A549 (cell line): ENCODE results near the gene PANX2. TPM values are rescaled to one million over a fixed set of nuclear protein-coding genes. Genes with fewer than 3 reads are reported as not detected.
A peak's percentile ranks its signal among the peaks of the same experiment; 100 is the strongest.
"Not testable (repeated sequence)": the region's sequence is repeated elsewhere in the genome, so short reads cannot be mapped to it uniquely, and the experiment has no call there.

ENCODE experiments used
- ATAC-seq, 2 experiments: fragments of 200-7000 bp in 1 of 2; fragments of >200 bp in 1 of 2; cut with Nextera tagmentation in 1 of 2; cut with Tn5 transposase in 1 of 2; 3 replicates each; pipeline versions ENCODE4 v1.8.0 to v1.9.1; 2018 to 2020; ENCODE audit warnings: mild to moderate bottlenecking in 1 of 2, moderate library complexity in 1 of 2
- CTCF ChIA-PET: fragments of 300-600 bp; sonication (Branson Sonifier 250); formaldehyde crosslinking; extraction: SDS; loops from one replicate; lab custom pipeline; 2021; ENCODE audit warnings: antibody characterized with exemption, inconsistent platforms; lab: Yijun Ruan, JAX
- POLR2A ChIA-PET: fragments of 350-600 bp; formaldehyde crosslinking; extraction: SDS; loops from one replicate; lab custom pipeline; 2021; ENCODE audit warnings: antibody characterized with exemption, inconsistent platforms; lab: Yijun Ruan, JAX
- DNase-seq, 2 experiments: peaks; one replicate each; pipeline versions ENCODE4 v3.0.0 to v3.0.0-alpha.2; 2011 to 2016; ENCODE audit warnings: low read depth in 1 of 2, low spot score in 1 of 2
- FAIRE-seq: peaks from 2 replicates; lab custom pipeline; 2011; peaks lifted over from hg19 to GRCh38; lab: Jason Lieb, UNC
- H3K27ac ChIP-seq, 2 experiments: fragments of >200 bp; sonication (Bioruptor Twin); formaldehyde crosslinking; 3 replicates each; pipeline ENCODE4 v1.5.1; 2016 to 2017
- H3K4me1 ChIP-seq: fragments of >200 bp; sonication (Bioruptor Twin); formaldehyde crosslinking; 3 replicates; pipeline ENCODE4 v1.6.1; 2016
- H3K4me2 ChIP-seq: fragments of >200 bp; sonication (Bioruptor Twin); formaldehyde crosslinking; 3 replicates; pipeline ENCODE4 v1.6.1; 2016
- H3K4me3 ChIP-seq: fragments of >200 bp; sonication (Bioruptor Twin); formaldehyde crosslinking; 3 replicates; pipeline ENCODE4 v1.5.1; 2016
- H3K9me3 ChIP-seq: fragments of >200 bp; sonication (Bioruptor Twin); formaldehyde crosslinking; 3 replicates; pipeline ENCODE4 v1.6.1; 2016
- BHLHE40 ChIP-seq: IDR thresholded peaks from 2 replicates; pipeline ENCODE4 v1.6.1; 2012; ENCODE audit warnings: low read depth, low read length, inconsistent platforms
- EHF ChIP-seq: fragments of 250-450 bp; sonication (Bioruptor Pico); IDR thresholded peaks from 2 replicates; pipeline ENCODE4 v1.5.0; 2020; ENCODE audit warnings: mild to moderate bottlenecking
- ELK1 ChIP-seq: fragments of 150-350 bp; IDR thresholded peaks from 2 replicates; pipeline ENCODE4 v1.6.1; 2014; ENCODE audit warnings: low read depth, mild to moderate bottlenecking, low read length
- EP300 ChIP-seq, 2 experiments: fragments of >200 bp; sonication (Bioruptor Twin); formaldehyde crosslinking; IDR thresholded peaks; 2 replicates in 1 of 2; 3 replicates in 1 of 2; pipeline ENCODE4 v1.6.1; 2016 to 2017
- JUN ChIP-seq, 2 experiments: fragments of >200 bp; sonication (Bioruptor Twin); formaldehyde crosslinking; IDR thresholded peaks; 2 replicates in 1 of 2; 3 replicates in 1 of 2; pipeline ENCODE4 v1.6.1; 2016 to 2017
- JUNB ChIP-seq: fragments of >200 bp; sonication (Bioruptor Twin); formaldehyde crosslinking; IDR thresholded peaks from 2 replicates; pipeline ENCODE4 v1.6.1; 2016
- MAFK ChIP-seq: fragments of 450-650 bp; IDR thresholded peaks from 2 replicates; pipeline ENCODE4 v1.6.1; 2014; ENCODE audit not compliant: partially characterized antibody
- MAX ChIP-seq: IDR thresholded peaks from 2 replicates; pipeline ENCODE4 v1.6.1; 2012
- MAZ ChIP-seq: fragments of 150-350 bp; IDR thresholded peaks from 2 replicates; pipeline ENCODE4 v1.6.1; 2014; ENCODE audit warnings: antibody characterized with exemption, low read depth, low read length, borderline replicate concordance
- RFX5 ChIP-seq: fragments of 450-650 bp; IDR thresholded peaks from 2 replicates; pipeline ENCODE4 v1.7.1; 2014; ENCODE audit warnings: antibody characterized with exemption, mild to moderate bottlenecking, moderate library complexity
- SREBF2 ChIP-seq: fragments of 450-650 bp; IDR thresholded peaks from 2 replicates; pipeline ENCODE4 v1.6.1; 2014; ENCODE audit warnings: mild to moderate bottlenecking, moderate library complexity
- WGBS: methylation state at CpG from one replicate; pipeline ENCODE4 v1.1.6; 2017; ENCODE audit errors: missing lambda C conversion rate; 5-methylcytosine and 5-hydroxymethylcytosine counted together
- polyA plus RNA-seq, 4 experiments: library from polyadenylated mRNA; depleted of rRNA in 3 of 4; stranded (reverse); fragments of >200 nt; fragmentation: RNase III in 1 of 4; extraction: RNeasy Plus Mini Kit Qiagen cat#74134 plus additional on column Dnase treatment in 1 of 4; gene quantifications; 2 replicates in 3 of 4; 3 replicates in 1 of 4; pipeline ENCODE4 v1.2.3, GENCODE V29; 2011 to 2017

PANX2 gene
- polyA plus RNA-seq, 2 of the 4 experiments (the other 2 are of a cell fraction), result 1.6 to 4.4 TPM

- ChIA-PET CTCF (interaction anchor here (1.3 kb wide), 1 partner anchor 270 kb away, joined by 3 read pairs; no protein-coding TSS in a partner anchor), POLR2A (no interaction called here)
- 80% methylated on average over 17 of the region's 115 CpGs for WGBS
- DNase-seq, result no peak
- Histone ChIP-seq H3K9me3 (peaks cover 10% of the 10 kb centered on the region; the same call in 2 of the 3 replicates), H3K4me2 (peak overlapping the region; percentile 85), H3K4me1 (no peaks in the 10 kb centered on the region), H3K4me3 (peak overlapping the region; percentile 95), H3K27ac (peak overlapping the region; percentile 93 to 99)
- peak in 1 of 2 experiments; percentile 20; a peak in 1 of 5 replicates for TF ChIP-seq JUN (IDR thresholded peaks at IDR 0.05)
- no peak for TF ChIP-seq ELK1
- ATAC-seq, result peak; percentile 17 to 39; a peak in 5 of 6 replicates
- no peak for FAIRE-seq
Measured at GRCh38 chr22:50201191-50202129, 30.9 kb downstream of the PANX2 start.

- TF ChIP-seq MAX, result no peak
- TF ChIP-seq MAFK, result no peak
- TF ChIP-seq MAZ, result no peak
- no peak for TF ChIP-seq BHLHE40
- TF ChIP-seq ELK1, result no peak
- TF ChIP-seq EHF (CRISPR knock-in tag), result no peak
- TF ChIP-seq JUNB, result no peak
- TF ChIP-seq JUN (IDR thresholded peaks at IDR 0.05), result no peak
- Histone ChIP-seq H3K4me3 (peak overlapping the region; percentile 95), H3K9me3 (peaks cover 10% of the 10 kb centered on the region; the same call in 2 of the 3 replicates), H3K4me1 (no peaks in the 10 kb centered on the region), H3K27ac (peak overlapping the region in 1 of 2 experiments; percentile 99; a peak in 2 of 6 replicates), H3K4me2 (peak overlapping the region; percentile 85)
- ChIA-PET CTCF (interaction anchor here (1.3 kb wide), 1 partner anchor 271 kb away, joined by 3 read pairs; no protein-coding TSS in a partner anchor), POLR2A (no interaction called here)
- FAIRE-seq (no peak), ATAC-seq (no peak), DNase-seq (no peak)
- WGBS, result 96% methylated on average over 13 of the region's 13 CpGs
Measured at GRCh38 chr22:50202130-50202666, 31.7 kb downstream of the PANX2 start.

- 94% methylated on average over 1 of the region's 1 CpG for WGBS
- ATAC-seq (no peak), DNase-seq (no peak), FAIRE-seq (no peak)
- H3K27ac ChIP-seq, result no peak overlapping the region
- peaks cover 10% of the 10 kb centered on the region; the same call in 2 of the 3 replicates for H3K9me3 ChIP-seq
- CTCF ChIA-PET, result interaction anchor here (1.2 kb wide), 1 partner anchor 9 kb away, joined by 3 read pairs; no protein-coding TSS in a partner anchor
- no peak overlapping the region for H3K4me2 ChIP-seq
- H3K4me1 ChIP-seq, result no peaks in the 10 kb centered on the region
- TF ChIP-seq MAFK (peak; percentile 39), MAZ (no peak), SREBF2 (no peak), RFX5 (no peak), JUN (IDR thresholded peaks at IDR 0.05) (no peak)
- TF ChIP-seq, all 56 proteins: peak for 1
- no peak overlapping the region for H3K4me3 ChIP-seq
- POLR2A ChIA-PET, result no interaction called here
Measured at GRCh38 chr22:50203288-50203687, 32.8 kb downstream of the PANX2 start.

- Histone ChIP-seq H3K4me2 (no peak overlapping the region), H3K27ac (no peak overlapping the region), H3K9me3 (peaks cover 10% of the 10 kb centered on the region; the same call in 2 of the 3 replicates), H3K4me3 (no peak overlapping the region), H3K4me1 (no peaks in the 10 kb centered on the region)
- no peak for ATAC-seq
- ChIA-PET POLR2A (no interaction called here), CTCF (interaction anchor here (1.2 to 4.6 kb wide), 2 partner anchors 10 to 57 kb away, joined by 3 to 32 read pairs; no protein-coding TSS in a partner anchor)
- TF ChIP-seq EP300 (IDR thresholded peaks at IDR 0.05) (no peak), MAFK (no peak), ELK1 (no peak), BHLHE40 (no peak)
- no peak for DNase-seq
- no peak for FAIRE-seq
- WGBS, result 96% methylated on average over 7 of the region's 7 CpGs
Measured at GRCh38 chr22:50204571-50204970, 34.0 kb downstream of the PANX2 start.

GRCh38 chr22:50204998-50205397, 34.5 kb downstream of the PANX2 start:
- H3K4me3 ChIP-seq, H3K4me2 ChIP-seq, H3K9me3 ChIP-seq, ATAC-seq, DNase-seq, POLR2A ChIA-PET, H3K4me1 ChIP-seq, H3K27ac ChIP-seq, FAIRE-seq: not testable (repeated sequence)
- CTCF ChIA-PET, result interaction anchor here (4.6 kb wide), 1 partner anchor 57 kb away, joined by 32 read pairs; no protein-coding TSS in a partner anchor
- WGBS, result 95% methylated on average over 9 of the region's 9 CpGs
